HG03520 (cell line): ENCODE results near the gene IFI27.

Experiments
- ATAC-seq: cut with Tn5 transposase; IDR thresholded peaks from one replicate; pipeline ENCODE4 v1.9.1; 2021; ENCODE audit warnings: mild to moderate bottlenecking, moderate library complexity; ENCODE audit not compliant: unreplicated experiment

Gene IFI27

DNA sequence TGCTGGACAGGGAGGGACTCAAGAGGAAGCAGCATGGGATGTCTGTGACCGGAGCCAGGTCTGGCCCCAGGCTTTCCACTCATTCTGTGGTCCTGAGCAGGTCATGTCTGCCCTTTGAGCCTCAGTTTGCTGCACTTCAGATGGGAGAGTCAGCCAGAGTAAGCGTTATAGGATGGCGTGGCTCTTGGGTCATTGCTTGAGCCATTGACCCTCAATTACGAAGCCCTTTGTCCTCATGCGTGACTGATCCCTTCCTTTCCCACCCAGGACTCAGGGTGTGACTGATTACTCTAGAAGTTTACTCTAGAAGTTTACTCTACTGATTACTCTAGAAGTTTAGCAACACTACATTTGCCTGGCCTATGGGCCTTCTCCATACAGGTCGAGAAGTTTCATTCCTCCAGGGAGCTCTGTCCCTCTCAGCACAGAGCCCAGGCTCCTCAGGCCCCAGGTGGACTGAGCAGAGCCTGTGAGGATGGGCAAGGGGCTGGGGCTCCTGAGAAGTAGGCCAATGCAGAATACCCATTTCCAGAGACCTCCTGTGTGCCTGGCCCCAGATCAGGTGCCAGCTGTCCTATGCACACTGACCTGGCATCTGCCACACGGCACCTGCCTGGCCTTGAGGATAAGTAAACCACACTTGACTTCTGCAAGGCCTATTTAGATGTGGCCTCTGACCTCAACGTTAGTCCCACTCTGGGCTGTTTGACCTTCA lies 7.6 kb upstream of the IFI27 start:
- no peak for ATAC-seq

DNA sequence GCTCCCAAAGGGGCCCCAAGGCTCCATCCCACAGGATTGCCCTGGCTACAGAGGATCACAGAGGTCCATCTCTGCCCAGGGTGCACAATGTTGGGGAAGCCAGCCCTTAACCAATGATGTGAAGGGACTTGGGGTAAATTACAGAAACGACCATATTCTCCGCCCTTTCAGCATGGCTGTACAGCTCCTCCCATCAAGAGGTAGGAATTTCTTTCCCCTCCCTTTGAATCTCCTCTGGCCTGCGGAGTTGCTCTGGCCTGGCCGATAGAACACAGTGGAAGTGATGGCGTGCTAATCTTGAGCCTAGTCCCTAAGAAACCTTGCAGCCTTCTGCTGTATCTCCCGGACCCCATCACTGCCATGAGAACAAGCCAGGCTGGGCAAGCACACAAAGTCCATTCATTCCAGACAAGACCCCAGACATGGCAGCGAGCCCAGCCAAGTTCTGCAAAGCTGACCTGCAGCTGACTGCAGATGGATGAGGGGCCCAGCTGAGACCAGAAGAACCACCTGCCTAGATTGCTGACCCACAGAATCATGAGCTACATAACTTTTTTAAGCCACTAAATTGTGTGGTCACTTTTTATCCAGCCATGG lies 6.9 kb upstream of the IFI27 start:
- no peak for ATAC-seq

DNA sequence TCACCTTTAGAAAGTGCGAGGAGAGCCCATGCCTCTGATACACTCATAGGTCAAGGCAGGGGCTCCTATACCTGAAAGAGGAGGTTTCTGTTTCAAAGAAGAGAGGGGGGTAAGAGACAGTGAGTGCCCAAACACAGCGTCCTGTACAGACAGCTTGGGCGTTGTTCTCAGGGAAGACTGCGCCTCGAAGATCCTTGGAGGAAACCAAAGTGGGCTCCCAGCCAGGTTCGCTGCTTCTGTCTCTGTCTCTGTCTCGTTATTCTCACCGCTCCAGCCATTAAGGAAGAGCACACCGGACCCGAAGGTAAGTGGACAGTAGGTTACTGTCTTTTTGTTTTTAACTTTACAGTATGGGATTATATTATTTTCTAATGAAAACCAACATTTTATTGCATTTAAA lies 5.8 kb upstream of the IFI27 start:
- no peak for ATAC-seq

DNA sequence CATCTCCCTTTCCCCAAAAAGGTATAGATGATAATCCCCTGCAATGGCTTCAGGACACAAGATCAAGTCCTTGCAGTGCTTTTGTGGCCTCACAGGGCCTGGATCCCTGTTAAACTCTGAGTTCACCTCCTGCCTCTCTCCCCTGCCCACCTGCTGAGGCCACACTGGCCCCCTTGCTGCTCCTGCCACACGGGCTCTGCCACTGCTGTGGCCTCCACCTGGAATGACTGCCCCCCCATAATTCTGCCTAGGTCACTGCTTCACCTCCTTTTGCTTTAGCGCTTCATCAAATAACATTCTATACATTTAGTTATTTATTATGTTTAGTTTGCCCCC lies 653 bp upstream of the IFI27 start:
- no peak for ATAC-seq

DNA sequence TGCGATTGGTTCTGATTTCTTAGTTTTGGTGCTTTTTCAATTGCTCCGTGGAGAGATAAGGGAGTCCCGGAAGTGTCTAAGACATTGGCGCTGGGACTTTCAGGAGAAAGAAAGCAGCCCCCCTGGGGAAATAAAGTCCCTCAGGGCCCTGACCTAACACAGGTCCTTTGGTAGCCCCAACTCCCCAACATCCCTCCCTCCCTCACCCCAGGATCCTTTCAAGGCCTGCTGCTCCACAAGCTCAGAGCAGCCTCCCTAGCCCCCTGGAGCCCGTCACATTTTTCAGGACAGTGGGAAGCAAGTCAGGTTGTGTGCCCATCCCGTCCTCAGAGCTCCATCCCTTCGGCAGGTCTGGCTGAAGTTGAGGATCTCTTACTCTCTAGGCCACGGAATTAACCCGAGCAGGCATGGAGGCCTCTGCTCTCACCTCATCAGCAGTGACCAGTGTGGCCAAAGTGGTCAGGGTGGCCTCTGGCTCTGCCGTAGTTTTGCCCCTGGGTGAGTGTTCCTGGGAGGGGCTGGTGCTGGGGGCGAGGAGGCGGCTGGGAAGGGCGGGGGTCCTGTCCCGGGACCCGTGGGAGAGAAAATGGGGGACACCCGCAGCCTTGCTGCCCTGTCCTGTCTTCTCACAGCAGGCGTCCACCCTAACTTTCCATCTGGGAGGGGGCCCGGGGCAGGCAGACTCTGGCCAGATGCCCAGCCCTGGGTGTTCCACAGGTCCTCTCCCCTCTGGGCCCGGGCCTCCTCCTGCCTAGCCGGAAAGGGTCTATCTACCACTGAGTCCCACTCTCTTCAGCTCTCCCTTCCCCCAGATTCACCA lies 950 bp downstream of the IFI27 start:
- no peak for ATAC-seq

DNA sequence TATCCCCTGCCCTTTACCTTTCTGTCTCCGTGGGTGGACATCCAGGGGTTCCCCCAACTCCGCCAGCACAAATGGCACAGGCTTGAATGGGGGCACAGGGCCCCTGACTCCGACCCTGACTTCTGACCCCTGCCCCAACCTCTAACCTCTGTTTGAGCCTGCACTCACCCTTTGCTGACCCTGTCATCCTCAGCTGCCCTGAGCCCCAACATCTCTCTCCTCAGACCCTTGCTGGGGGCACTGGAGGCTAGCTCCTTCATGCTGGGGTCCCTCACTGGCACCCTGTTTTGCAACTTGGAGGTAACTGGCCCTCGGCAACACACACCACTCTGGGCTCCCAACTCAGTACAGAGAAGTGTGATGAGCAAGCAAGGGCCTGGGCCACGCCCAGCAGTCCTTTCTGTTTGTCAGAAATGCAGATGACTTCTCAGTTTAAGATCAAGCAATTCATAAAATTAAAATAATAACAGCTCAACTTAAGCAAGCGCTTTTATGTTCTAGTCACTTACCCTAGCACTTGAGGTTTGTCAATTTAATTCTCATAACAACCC lies 2.1 kb downstream of the IFI27 start:
- no peak for ATAC-seq

DNA sequence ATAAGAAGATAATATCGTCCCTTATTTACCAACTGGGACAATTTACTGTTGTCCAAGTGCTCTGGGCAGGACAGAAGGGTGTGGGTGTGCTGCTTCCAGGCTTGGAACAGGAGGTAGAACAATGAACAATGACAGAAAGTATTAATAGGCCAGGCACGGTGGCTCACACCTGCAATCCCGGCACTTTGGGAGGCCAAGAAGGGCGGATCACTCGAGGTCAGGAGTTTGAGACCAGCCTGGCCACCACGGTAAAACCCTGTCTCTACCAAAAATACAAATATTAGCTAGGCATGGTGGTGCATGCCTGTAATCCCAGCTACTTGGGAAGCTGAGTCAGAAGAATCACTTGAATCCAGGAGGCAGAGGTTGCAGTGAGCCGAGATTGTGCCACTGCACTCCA lies 2.5 kb downstream of the IFI27 start:
- no peak for ATAC-seq

DNA sequence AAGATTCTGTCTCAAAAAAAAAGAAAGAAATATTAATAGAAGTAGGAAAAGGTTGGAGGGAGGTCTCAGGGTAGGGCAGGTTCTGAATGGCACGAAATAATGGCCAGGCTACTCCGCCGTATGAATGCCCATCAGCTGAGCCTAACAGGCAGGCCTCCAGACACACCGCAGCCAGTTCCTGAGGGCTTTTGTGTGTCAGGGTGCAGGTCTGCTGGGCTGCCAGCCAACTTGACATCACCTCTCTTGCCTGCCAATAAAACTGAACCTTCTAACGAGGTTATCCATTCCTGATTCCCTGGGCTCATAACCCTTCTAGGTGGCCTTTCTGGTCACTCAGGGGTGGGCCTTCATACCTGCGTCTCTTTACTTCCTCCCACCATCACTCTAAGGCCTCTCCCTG lies 3.0 kb downstream of the IFI27 start:
- ATAC-seq, result no peak

DNA sequence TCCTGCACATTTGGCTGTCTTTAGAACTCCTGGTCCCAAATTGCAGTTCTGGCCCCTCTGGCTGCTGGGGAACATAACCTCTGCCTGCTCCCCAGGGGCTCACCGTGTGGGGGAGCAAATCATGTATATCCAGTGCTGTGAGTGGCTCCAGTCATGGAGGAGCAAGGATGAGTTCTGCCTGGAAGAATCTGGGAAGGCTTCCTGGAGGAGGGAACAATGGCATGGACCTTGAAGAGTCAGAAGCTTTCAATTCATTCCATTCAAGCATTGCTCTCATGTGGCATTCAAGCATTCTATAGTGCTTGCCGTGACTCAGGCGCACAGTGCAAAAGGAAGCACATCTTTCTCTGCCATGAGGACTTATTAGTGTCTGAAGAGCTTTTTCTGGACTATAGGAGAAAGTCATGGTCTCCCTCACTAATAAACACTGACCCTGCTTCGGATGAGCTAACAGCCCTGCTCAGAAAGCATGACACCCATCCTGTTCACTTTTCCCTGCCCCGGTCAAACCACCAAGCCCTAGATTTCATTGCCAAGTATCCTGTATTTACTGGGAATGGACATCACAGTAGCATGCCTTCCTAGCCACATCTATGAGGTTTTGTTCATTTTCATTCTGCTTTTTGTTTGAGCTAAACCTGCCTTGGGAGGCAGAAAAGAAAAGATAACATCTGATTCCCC lies 3.5 kb downstream of the IFI27 start:
- ATAC-seq, result no peak

DNA sequence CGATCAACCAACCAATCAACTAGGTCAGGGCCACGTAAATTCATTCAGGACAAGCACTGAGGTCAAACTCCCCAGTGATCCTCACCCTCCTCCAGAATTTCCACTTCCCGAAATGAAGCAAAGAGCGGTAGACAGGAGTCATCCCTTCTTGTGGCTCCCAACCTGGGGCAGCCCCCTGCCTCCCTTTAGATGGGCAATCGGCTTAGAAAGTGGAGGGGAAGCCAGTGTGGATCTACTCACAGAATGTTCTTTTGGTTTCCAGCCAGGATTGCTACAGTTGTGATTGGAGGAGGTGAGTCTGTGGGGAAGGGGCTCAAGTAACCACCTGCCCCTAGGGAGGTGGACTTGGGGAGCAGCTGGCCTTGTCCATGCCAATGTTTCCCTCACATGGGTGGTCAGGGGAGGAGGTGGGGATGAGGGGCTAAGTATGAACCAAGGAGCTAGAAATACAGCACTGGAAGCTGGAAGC lies 4.1 kb downstream of the IFI27 start:
- ATAC-seq, result no peak

DNA sequence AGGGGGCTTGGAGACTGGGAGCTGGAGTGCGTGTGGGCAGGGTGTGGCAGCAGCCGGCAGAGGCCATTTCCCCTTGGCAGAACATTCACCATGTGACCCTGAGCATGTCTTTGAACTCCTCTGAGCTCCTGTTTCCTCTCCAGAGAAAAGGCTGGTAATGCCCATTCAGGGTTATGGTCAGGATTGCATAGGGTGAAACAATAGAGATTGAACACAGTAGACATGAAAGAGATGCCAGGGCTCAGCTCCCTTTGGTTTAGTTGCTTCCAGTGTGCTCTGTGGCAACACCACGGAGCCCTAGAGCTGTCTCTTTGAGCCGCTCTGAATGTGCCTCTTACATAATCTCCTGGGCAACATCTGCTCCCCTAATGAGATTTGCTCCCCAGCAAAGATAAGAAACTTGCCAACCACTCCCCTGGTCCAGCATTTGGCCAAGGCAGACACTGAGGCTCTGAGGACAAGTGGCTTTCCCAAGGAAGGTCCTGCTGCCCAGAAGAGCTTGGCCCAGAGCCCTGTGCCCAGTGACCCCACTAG lies 4.6 kb downstream of the IFI27 start:
- no peak for ATAC-seq

DNA sequence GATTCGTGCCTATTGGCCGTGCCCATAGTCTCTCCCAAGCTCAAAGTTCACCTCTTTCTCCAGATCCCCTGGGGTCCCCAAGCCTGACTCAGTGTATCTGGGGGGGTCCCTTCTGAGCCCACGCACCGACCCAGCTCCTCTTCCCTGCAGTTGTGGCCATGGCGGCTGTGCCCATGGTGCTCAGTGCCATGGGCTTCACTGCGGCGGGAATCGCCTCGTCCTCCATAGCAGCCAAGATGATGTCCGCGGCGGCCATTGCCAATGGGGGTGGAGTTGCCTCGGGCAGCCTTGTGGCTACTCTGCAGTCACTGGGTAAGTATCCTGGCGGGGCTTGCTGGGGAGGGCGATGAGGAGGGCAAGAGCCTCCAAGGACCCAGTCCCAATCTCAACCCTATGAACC lies 5.1 kb downstream of the IFI27 start:
- ATAC-seq, result no peak

DNA sequence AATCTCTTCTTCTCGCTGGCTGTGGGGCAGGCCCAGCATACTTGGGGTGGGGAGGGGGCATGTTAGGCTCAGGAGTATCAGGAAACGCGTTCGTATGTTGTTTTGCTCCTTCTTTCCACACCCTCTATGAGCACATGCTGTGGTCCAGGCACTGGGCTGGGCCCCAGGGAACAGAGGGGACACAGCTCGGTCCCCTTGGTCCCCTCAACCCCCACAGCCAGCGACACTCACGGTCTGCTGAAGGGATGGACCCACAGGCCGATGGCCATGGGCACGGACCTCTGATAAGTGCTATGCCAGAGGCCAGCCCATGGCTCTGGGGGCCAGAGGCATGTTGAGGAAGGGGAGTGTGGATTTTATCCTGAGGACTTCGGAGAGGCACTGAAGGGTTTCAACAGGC lies 6.2 kb downstream of the IFI27 start:
- ATAC-seq, result no peak

DNA sequence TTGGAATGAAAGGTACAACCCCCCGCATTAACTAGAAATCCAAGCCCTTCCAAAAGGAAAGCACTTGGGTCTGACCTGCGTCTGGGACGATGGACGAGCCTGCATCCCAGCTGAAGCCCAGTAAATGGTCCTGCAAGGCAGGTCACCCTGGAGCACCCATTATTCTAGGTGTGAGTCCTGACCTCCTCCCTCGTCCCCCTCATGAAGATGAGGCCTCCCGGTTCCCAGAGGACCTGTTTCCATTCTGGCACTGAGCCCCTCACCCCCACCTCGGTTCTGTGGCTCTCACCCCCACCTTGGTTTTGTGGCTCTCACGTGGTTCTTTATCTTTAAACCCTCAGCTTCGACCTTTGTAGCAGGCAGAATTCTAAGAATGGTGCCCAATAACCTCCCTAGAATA lies 7.3 kb downstream of the IFI27 start:
- ATAC-seq, result no peak

DNA sequence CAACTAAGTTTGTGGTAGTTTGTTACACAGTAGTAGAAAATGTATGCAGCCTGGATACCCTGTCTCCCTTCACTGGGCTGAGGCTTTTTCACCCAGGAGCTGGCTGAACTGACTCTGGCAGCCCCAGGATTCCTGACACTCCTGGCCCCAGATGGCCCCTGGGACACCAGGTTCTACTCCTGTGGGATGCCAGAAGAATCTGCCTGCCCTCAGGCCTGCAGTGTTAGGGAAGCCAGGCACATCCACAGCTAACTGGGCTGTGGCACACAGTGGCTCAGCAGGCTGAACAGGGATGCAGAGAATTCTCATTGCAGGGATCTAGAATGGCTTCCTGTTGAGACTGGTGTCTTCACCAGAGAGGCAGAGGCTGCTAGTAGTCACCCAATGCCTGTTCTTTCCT lies 8.5 kb downstream of the IFI27 start:
- ATAC-seq, result no peak

DNA sequence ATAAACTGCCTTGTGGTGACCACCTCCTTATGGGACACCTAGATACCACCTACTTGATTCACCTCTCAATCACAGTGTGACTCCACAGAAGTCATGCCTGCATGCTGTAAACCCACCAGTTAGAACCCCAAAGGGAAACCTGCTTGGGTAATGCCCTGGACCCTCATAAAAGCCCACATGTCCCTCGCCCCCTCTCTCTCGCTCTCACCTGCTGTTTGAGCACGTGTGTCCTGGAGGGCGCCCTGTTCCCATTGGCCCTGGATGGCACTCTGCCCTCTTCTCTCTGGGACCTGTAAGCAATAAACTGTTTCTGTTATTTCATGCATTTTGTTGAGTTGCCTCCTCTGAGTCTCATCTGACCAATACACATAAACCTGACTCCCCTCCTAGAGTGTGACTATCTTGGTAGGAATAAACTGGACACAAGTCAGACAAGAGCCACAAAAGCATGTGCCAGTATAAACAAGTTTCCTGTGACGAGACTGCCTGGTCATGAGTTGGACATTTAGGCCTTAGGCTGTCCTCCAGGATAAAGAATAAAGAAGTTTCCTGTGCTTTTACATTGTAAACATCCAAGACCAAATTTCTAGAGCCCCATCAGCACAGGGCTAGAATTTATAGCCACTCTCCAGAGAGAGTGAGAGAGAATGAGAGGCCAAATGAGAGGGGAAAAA lies 10.3 kb downstream of the IFI27 start:
- no peak for ATAC-seq

DNA sequence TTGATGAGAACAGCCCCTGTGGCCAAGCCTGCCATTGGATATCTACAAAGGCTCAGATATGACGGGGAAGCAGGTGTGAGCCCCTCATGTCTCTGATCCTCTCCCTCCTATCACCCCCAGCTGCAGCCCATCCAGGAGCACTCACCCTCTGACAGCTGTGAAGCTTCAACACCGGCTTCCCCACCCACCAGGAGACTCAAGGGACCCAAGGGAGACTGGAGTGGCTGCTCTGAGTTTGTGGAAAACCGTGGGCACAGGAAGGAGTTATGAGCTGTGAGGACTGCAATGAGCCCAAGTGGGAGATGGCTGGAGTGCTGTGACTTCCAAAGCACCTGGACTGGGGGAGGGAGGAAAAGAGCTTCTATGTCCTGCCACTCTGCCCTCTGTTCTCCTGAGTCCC lies 10.9 kb downstream of the IFI27 start:
- ATAC-seq, result no peak

DNA sequence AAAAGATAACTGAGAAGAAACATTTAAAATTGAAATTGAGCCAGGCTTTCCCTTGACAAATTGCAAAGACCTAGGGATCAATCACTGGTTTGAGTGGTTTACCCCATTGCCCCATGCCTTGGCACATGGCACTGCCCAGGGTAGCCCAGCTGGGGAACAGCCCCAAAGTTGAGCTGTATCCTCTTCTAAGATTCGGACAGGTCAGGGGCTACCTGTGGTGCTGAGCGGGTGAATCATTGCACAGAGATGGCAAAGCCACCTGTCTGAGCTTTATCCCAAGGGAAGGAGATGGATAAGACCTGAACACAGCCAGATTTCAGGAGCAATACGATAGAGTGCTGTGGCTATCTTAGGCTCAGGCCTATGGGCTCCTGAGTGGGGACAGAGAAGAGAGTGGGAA lies 11.9 kb downstream of the IFI27 start:
- no peak for ATAC-seq

DNA sequence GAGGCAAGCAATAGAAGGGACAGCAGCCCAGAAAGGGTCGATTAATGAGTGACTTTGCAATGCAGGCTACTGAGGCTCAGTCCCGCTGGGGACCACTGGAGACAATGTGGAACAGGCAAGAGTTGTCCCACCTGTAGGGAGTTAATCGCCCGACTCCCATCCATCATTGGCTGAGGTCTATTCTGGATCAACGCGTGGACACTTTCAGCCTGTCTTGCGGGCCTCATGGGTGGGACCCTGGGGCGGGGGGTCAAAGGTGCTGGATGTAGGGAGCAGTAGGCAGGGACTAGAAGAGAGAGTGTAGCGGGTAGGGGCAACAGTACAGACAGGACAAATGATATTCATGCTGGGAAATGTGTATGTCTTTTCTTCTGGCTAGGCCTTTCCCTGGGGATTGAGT lies 12.8 kb downstream of the IFI27 start:
- no peak for ATAC-seq

DNA sequence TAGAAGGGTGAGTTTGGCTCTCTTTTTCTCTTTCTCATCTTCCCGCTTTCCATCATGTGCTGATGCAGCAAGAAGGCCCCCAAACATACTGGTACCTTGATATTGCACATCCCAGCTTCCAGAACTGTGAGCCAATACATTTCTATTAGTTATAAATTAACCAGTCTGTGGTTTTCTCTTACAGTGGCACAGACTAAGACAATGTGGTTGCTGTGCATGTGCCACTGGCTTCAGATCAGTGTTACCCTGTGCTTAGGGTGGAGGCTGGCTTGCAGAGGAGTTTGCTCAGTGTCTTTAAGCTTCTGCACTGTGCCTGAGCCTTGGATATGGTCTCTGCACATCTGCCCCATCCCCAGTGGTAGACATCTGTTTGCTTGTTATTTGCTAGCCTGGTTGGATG lies 13.3 kb downstream of the IFI27 start:
- no peak for ATAC-seq
